DND-41 (cell line): Measurements from ENCODE around the gene FOXRED2.

Source experiments
- CTCF ChIP-seq: IDR thresholded peaks from 2 replicates; pipeline ENCODE4 v1.5.1; 2012; ENCODE audit warnings: borderline replicate concordance, low read length, moderate library complexity, mild to moderate bottlenecking; ENCODE audit not compliant: poor library complexity, severe bottlenecking; ENCODE audit errors: extremely low read depth
- EZH2 ChIP-seq: IDR thresholded peaks from 3 replicates; pipeline ENCODE4 v1.6.1; 2012; ENCODE audit warnings: borderline replicate concordance, low read depth, mild to moderate bottlenecking, moderate library complexity, low read length, inconsistent platforms; ENCODE audit not compliant: severe bottlenecking

GRCh38 chr22:36512333-36512732, 5.5 kb upstream of the FOXRED2 start:
- TF ChIP-seq CTCF (no peak), EZH2 (no peak)
